Osteoblast (primary cell): ENCODE measurements around the gene IRX5. TPM values are rescaled to one million over a fixed set of nuclear protein-coding genes. Genes with fewer than 3 reads are reported as not detected.

Experiments
- DNase-seq: peaks from one replicate; pipeline ENCODE4 v3.0.0; 2011; ENCODE audit warnings: low spot score, mixed read lengths; ENCODE audit not compliant: insufficient read length; ENCODE audit errors: missing footprints
- H2AFZ ChIP-seq: 2 replicates; pipeline ENCODE4 v1.6.0; 2011; ENCODE audit warnings: mild to moderate bottlenecking, low read length
- H3K27ac ChIP-seq: 2 replicates; pipeline ENCODE4 v1.5.1; 2011; ENCODE audit warnings: mild to moderate bottlenecking, low read depth, low read length, moderate library complexity
- H3K27me3 ChIP-seq: 2 replicates; pipeline ENCODE4 v1.6.0; 2012; ENCODE audit warnings: mild to moderate bottlenecking, control low read depth, inconsistent platforms, low read length, moderate library complexity; ENCODE audit not compliant: insufficient read depth
- H3K36me3 ChIP-seq: 2 replicates; pipeline ENCODE4 v1.5.1; 2011; ENCODE audit warnings: mild to moderate bottlenecking, low read length, control low read depth, moderate library complexity; ENCODE audit not compliant: insufficient read depth
- H3K4me1 ChIP-seq: 2 replicates; pipeline ENCODE4 v1.5.1; 2011; ENCODE audit warnings: mild to moderate bottlenecking, low read length, control low read depth, moderate library complexity; ENCODE audit not compliant: insufficient read depth
- H3K4me2 ChIP-seq: 2 replicates; pipeline ENCODE4 v1.6.0; 2011; ENCODE audit warnings: mild to moderate bottlenecking, low read length; ENCODE audit not compliant: insufficient read depth
- H3K4me3 ChIP-seq: fragments of 200-600 bp; sonication (generic); 3 replicates; pipeline ENCODE4 v1.5.1; 2012; ENCODE audit warnings: mild to moderate bottlenecking, low read length, inconsistent platforms; ENCODE audit not compliant: insufficient read depth
- H3K79me2 ChIP-seq: 2 replicates; pipeline ENCODE4 v1.6.0; 2012; ENCODE audit warnings: mild to moderate bottlenecking, low read length, control low read depth, inconsistent platforms; ENCODE audit not compliant: insufficient read depth
- H3K9me3 ChIP-seq: 2 replicates; pipeline ENCODE4 v1.5.1; 2011; ENCODE audit warnings: low read depth, low read length, control low read depth
- H4K20me1 ChIP-seq: 2 replicates; pipeline ENCODE4 v1.6.0; 2012; ENCODE audit warnings: mild to moderate bottlenecking, low read length, control low read depth; ENCODE audit not compliant: insufficient read depth
- CTCF ChIP-seq: IDR thresholded peaks from 2 replicates; pipeline ENCODE4 v1.5.1; 2011; ENCODE audit warnings: mild to moderate bottlenecking, low read depth, low read length, moderate library complexity; ENCODE audit errors: extremely low read depth
- total RNA-seq: library from RNA; depleted of rRNA; stranded (reverse); fragments of >200 nt; gene quantifications from 2 replicates; pipeline ENCODE4 v1.2.3, GENCODE V29; 2012

Gene IRX5
- total RNA-seq, 1 donor = 19.5 TPM

DNA sequence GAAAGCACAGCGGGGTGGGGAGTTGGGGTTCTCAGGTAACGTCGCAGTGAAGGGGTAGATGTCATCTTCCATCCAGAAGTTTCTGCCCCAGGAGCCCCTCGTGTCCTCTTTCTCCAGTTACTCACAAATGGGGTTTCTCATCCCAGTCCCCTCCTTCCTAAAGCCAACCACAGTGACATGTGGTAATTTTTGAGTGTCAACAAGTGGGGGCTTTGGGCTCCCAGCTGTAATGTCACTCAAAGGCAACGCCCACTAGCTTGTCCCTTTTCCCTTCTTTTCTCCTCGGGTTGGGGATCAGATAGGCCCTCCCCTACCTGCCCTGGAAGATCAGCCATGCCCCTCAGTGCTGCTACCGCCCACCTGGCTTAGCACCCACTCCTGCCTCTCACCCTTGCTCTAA, 14.4 kb downstream of the IRX5 start:
- no peak overlapping the region for H3K4me2 ChIP-seq
- H3K27ac ChIP-seq = no peak overlapping the region
- peaks cover 27% of the 10 kb centered on the region for H3K79me2 ChIP-seq
- DNase-seq = no peak
- H3K4me1 ChIP-seq = peaks cover 4% of the 10 kb centered on the region
- no peaks in the 10 kb centered on the region for H3K36me3 ChIP-seq
- no peak for TF ChIP-seq CTCF
- H3K4me3 ChIP-seq = no peak overlapping the region
- H2AFZ ChIP-seq = no peak overlapping the region
- H3K9me3 ChIP-seq = no peaks in the 10 kb centered on the region
- no peaks in the 10 kb centered on the region for H3K27me3 ChIP-seq
- peaks cover 17% of the 10 kb centered on the region for H4K20me1 ChIP-seq

DNA sequence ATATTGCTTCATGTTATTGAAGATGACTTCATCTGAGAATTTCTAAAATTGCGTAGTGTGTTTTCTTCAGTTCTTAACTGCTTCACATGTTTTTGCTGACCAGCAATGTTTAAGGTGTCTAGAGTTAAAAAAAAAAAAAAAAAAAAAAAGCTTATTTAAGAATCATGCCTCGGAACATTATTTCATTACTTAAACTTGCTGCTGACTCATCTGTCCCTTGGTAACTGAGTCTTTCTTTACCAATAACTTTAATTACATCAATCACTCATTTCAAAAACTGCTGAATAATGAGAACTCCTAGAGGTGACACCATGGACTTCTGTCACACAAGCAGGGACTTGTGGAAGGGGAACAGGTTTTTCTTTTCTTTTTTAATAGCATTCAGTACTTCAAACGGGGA, 16.2 kb downstream of the IRX5 start:
- H2AFZ ChIP-seq = no peak overlapping the region
- H3K4me3 ChIP-seq = no peak overlapping the region
- DNase-seq = no peak
- peaks cover 4% of the 10 kb centered on the region for H3K4me1 ChIP-seq
- H3K9me3 ChIP-seq = no peaks in the 10 kb centered on the region
- H3K36me3 ChIP-seq = no peaks in the 10 kb centered on the region
- peaks cover 11% of the 10 kb centered on the region for H3K79me2 ChIP-seq
- H3K27me3 ChIP-seq = no peaks in the 10 kb centered on the region
- no peak overlapping the region for H3K27ac ChIP-seq
- H4K20me1 ChIP-seq = peaks cover 8% of the 10 kb centered on the region
- no peak for TF ChIP-seq CTCF
- H3K4me2 ChIP-seq = no peak overlapping the region

DNA sequence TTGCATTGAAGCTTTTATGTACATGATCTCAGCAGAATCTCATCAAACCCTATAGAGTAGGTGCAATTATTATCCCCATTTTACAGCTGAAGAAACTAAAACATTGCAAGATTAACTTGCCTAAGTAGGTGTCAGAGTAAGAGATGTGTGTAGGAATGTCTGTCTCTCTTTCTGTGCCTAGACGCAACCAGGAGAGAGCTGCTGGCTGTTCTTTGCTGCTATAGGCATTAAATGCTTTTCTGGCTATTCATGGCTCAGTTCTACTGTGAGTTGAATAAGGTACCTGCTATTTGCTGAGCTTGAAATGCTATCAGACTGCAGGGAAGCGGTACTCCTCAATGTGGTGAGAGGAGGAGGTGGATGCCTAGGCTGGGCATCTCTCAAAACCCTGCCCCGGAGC, 17.0 kb downstream of the IRX5 start:
- no peak for TF ChIP-seq CTCF

GRCh38 chr16:54952195-54952594, 21.5 kb downstream of the IRX5 start:
- no peaks in the 10 kb centered on the region for H3K79me2 ChIP-seq
- no peaks in the 10 kb centered on the region for H3K9me3 ChIP-seq
- H3K4me2 ChIP-seq = no peak overlapping the region
- H3K4me1 ChIP-seq = no peaks in the 10 kb centered on the region
- no peaks in the 10 kb centered on the region for H3K27me3 ChIP-seq
- H3K36me3 ChIP-seq = no peaks in the 10 kb centered on the region
- no peak for TF ChIP-seq CTCF
- H3K27ac ChIP-seq = no peak overlapping the region
- no peak overlapping the region for H3K4me3 ChIP-seq
- no peak overlapping the region for H2AFZ ChIP-seq
- no peak for DNase-seq
- peaks cover 4% of the 10 kb centered on the region for H4K20me1 ChIP-seq

More for the DNA sequence above, 17.0 kb downstream of the IRX5 start:
- DNase-seq = no peak
- no peaks in the 10 kb centered on the region for H3K36me3 ChIP-seq
- no peak overlapping the region for H3K4me3 ChIP-seq
- peaks cover 4% of the 10 kb centered on the region for H4K20me1 ChIP-seq
- no peaks in the 10 kb centered on the region for H3K27me3 ChIP-seq
- peaks cover 4% of the 10 kb centered on the region for H3K4me1 ChIP-seq
- no peaks in the 10 kb centered on the region for H3K9me3 ChIP-seq
- peaks cover 5% of the 10 kb centered on the region for H3K79me2 ChIP-seq
- H3K4me2 ChIP-seq = no peak overlapping the region
- no peak overlapping the region for H2AFZ ChIP-seq
- no peak overlapping the region for H3K27ac ChIP-seq
